GM18520 (cell line): ENCODE measurements around the gene AGL.
"Not testable (repeated sequence)": the region's sequence is repeated elsewhere in the genome, so short reads cannot be mapped to it uniquely, and the experiment has no call there.

Experiments used
- ATAC-seq: cut with Tn5 transposase; IDR thresholded peaks from one replicate; pipeline ENCODE4 v1.9.1; 2021; ENCODE audit not compliant: unreplicated experiment

Gene AGL

GRCh38 chr1:99972066-99972465, 121.9 kb downstream of the AGL start:
- not testable (repeated sequence) for ATAC-seq
